ENCODE measurements around the gene KCNK4. TPM values are rescaled to one million over a fixed set of nuclear protein-coding genes. Genes with fewer than 3 reads are reported as not detected.

KCNK4 gene
- total RNA-seq, result 0.22 to 0.39 TPM in 2 of 3 replicates, not detected in the other
- long read RNA-seq, partial matches to known transcripts, result 0 of 1 reads
- long read RNA-seq, other reads (novel, unspliced or antisense), result 1 of 1 reads

DNA sequence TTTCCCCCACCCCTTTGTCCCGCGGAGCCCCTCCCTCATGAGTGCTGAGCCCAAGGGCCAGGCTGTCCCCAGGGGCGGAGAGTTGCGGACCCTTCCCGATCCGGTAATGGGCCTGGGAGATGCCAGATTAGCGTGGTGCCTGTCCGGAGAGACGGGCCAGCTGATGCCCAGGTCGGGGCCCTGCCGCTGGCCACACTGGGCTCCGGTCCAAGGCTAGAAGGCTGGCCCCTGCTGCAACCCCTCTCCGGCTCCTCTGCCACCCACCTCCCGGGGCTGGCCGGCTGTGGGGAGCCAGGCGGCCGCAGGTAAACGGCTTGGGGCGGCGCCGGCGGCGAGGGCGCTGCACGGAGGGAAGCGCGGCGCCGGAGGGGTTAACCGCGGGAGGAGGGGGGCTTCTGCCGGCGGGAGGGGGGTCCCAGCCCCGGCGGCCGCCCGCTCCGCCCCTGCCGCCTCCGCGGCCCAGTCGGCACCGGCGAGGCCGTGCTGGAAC, at the start of gene KCNK4:
Gene KCNK4 (plus strand): TSS at position 41 of the 490 bp plus-strand sequence. CDS start 1,717 bp downstream, outside the sequence.
- Mint-ChIP-seq H3K27me3 (ENCODE audit: low read depth) (peaks cover 10% of the 10 kb centered on the region), H3K9me3 (ENCODE audit: low read depth) (no peaks in the 10 kb centered on the region), H3K36me3 (ENCODE audit: low read depth) (no peaks in the 10 kb centered on the region), H3K27ac (ENCODE audit: unreplicated experiment) (no peak within 1 kb of the TSS), H3K4me1 (ENCODE audit: low read depth) (peaks cover 25% of the 10 kb centered on the region), H3K4me3 (ENCODE audit: unreplicated experiment) (peak within 1 kb of the TSS; percentile 40)
- TF ChIP-seq, protein P1, sequence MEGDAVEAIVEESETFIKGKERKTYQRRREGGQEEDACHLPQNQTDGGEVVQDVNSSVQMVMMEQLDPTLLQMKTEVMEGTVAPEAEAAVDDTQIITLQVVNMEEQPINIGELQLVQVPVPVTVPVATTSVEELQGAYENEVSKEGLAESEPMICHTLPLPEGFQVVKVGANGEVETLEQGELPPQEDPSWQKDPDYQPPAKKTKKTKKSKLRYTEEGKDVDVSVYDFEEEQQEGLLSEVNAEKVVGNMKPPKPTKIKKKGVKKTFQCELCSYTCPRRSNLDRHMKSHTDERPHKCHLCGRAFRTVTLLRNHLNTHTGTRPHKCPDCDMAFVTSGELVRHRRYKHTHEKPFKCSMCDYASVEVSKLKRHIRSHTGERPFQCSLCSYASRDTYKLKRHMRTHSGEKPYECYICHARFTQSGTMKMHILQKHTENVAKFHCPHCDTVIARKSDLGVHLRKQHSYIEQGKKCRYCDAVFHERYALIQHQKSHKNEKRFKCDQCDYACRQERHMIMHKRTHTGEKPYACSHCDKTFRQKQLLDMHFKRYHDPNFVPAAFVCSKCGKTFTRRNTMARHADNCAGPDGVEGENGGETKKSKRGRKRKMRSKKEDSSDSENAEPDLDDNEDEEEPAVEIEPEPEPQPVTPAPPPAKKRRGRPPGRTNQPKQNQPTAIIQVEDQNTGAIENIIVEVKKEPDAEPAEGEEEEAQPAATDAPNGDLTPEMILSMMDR (IDR thresholded peaks at IDR 0.05), result no peak
- no peak for DNase-seq (ENCODE audit: low spot score)

DNA sequence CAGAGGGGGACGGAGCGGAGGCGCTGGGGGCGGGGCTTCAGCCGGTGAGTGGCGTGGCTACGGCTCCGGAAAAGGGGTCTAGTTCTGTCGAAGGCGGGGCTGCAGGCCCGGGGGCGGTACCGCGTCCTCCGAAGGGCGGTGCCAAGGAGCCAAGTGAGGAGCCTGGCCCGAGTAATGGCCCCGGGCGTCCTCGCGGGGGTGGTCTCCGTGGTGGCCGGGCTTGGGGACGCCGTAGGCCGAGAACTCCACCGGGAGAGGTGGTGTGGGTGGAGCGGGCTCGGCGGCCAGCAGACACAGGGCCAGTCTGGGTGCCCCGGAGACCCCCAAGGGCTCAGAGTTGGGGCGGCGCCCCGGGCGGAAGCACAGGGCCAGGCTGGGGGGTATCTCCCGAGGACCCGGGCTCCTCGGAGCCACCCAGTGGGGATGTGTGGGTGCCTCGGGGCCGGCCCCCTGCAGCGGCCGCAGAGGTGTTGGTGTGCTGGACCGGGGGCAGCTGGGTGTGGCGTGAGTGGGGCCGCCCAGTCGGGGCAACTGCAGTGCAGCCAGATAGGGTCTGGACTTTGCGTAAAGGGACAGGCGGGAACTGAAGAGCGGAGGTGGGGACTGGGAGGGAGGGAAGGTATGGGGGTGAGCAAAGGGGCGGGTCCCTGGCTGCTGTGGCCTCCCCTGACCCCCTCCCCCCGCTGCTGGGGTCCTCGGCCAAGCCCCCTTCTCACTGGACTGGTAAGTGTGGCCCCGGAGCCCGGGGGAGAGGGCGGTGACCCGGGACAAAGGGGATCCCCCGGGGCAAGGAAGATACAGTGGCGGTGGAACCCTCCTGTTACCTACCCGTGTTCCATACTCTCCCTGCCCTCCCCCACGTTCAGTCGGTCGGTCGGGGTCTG, 49.4 kb upstream of the KCNK4 start:
- H3K4me3 Mint-ChIP-seq (ENCODE audit: unreplicated experiment), result peak overlapping the region; percentile 87
- peaks cover 12% of the 10 kb centered on the region for H3K36me3 Mint-ChIP-seq (ENCODE audit: low read depth)
- H3K4me1 Mint-ChIP-seq (ENCODE audit: low read depth), result peaks cover 37% of the 10 kb centered on the region
- no peaks in the 10 kb centered on the region for H3K9me3 Mint-ChIP-seq (ENCODE audit: low read depth)
- H3K27ac Mint-ChIP-seq (ENCODE audit: unreplicated experiment), result peak overlapping the region; percentile 95
- TF ChIP-seq, protein P1 (IDR thresholded peaks at IDR 0.05), result no peak
- no peaks in the 10 kb centered on the region for H3K27me3 Mint-ChIP-seq (ENCODE audit: low read depth)
- peak; percentile 100 for DNase-seq (ENCODE audit: low spot score)

DNA sequence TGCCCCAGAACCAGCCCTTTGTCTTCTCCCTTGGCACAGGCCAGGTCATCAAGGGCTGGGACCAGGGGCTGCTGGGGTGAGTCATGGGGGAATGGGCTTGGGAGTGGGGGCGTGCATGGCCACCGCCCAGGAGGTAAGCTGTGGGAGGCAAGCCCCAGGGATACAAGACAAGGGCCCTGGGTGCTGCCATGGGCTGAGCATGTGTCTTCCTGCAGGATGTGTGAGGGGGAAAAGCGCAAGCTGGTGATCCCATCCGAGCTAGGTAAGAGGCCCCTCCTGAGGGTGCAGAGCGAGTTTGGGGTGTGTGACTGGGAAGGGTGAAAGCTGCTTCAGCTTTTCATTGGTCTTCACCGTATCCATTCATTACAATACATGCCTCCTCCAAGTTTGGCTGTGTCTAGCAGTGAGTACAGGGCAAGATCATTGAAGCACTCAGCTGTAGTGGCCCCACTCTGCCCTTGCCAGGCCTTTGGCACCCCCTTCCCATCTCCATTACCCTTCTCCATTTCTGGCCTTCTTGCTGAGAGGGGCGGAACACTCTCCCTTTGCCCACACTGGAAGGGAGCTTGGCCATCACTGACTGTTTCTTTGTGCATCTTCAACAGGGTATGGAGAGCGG, 47.8 kb upstream of the KCNK4 start:
- TF ChIP-seq, protein P1 (IDR thresholded peaks at IDR 0.05), result no peak
- peak overlapping the region; percentile 39 for H3K4me3 Mint-ChIP-seq (ENCODE audit: unreplicated experiment)
- H3K4me1 Mint-ChIP-seq (ENCODE audit: low read depth), result peaks cover 44% of the 10 kb centered on the region
- H3K27me3 Mint-ChIP-seq (ENCODE audit: low read depth), result no peaks in the 10 kb centered on the region
- DNase-seq (ENCODE audit: low spot score), result no peak
- H3K27ac Mint-ChIP-seq (ENCODE audit: unreplicated experiment), result peak overlapping the region; percentile 66
- H3K36me3 Mint-ChIP-seq (ENCODE audit: low read depth), result peaks cover 5% of the 10 kb centered on the region
- H3K9me3 Mint-ChIP-seq (ENCODE audit: low read depth), result no peaks in the 10 kb centered on the region

DNA sequence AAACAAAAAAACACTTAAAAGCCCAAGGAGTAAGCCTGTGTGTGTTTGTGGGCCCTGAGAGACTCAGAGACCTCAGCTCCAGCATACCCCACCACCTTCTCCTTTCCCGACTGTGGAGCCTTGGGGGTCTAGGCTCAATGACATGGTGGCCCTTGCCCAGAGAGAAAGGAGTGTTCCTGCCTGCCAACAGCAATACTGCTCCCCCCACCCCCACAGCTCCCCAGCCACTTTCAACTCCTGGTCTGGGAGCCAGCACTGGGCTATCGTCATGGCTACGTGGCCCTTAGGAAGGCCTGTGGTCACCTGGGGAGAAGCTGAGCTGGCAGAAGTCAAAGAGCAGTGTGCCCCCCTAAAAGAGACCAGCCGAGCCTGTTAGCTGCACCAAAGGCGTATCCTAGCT, 47.0 kb upstream of the KCNK4 start:
- no peak for DNase-seq (ENCODE audit: low spot score)
- no peaks in the 10 kb centered on the region for H3K27me3 Mint-ChIP-seq (ENCODE audit: low read depth)
- H3K9me3 Mint-ChIP-seq (ENCODE audit: low read depth), result no peaks in the 10 kb centered on the region
- peak overlapping the region; percentile 89 for H3K4me3 Mint-ChIP-seq (ENCODE audit: unreplicated experiment)
- peaks cover 44% of the 10 kb centered on the region for H3K4me1 Mint-ChIP-seq (ENCODE audit: low read depth)
- H3K36me3 Mint-ChIP-seq (ENCODE audit: low read depth), result peaks cover 4% of the 10 kb centered on the region
- TF ChIP-seq, protein P1 (IDR thresholded peaks at IDR 0.05), result no peak
- peak overlapping the region; percentile 66 for H3K27ac Mint-ChIP-seq (ENCODE audit: unreplicated experiment)

DNA sequence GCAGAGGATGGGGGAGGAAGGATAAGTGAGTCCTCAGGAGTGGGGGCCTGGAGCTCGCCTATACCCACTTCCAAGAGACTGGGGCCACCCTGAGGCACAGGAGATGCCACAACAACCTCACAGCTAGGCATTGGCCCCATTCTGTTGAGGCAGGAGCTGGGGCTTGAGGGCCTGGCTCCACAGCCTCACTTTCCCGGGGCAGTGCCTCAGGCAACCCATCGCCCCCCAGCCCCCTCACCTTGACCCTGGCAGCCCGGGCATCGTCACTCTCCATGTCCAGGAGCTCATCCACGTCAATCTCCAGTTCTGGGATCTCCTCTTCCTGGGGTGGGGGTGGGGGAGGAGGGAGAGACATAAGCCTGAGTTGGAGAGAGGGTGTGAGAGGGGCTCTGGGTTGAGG, 46.1 kb upstream of the KCNK4 start:
- Mint-ChIP-seq H3K36me3 (ENCODE audit: low read depth) (peaks cover 4% of the 10 kb centered on the region), H3K4me1 (ENCODE audit: low read depth) (peaks cover 41% of the 10 kb centered on the region), H3K27me3 (ENCODE audit: low read depth) (no peaks in the 10 kb centered on the region), H3K27ac (ENCODE audit: unreplicated experiment) (peak overlapping the region; percentile 97), H3K9me3 (ENCODE audit: low read depth) (no peaks in the 10 kb centered on the region), H3K4me3 (ENCODE audit: unreplicated experiment) (peak overlapping the region; percentile 89)
- TF ChIP-seq, protein P1 (IDR thresholded peaks at IDR 0.05), result no peak
- no peak for DNase-seq (ENCODE audit: low spot score)

Measured in chondrocyte (in vitro differentiated cells).